Measurements from ENCODE around the gene ZFAND2B.
"Not testable (repeated sequence)": the region's sequence is repeated elsewhere in the genome, so short reads cannot be mapped to it uniquely, and the experiment has no call there.

Gene ZFAND2B

GRCh38 chr2:219253753-219254589 lies 47.4 kb downstream of the ZFAND2B start, which contains the start of gene TUBA4A:
TUBA4A (minus strand) TSS chr2:219253918; CDS start chr2:219253858, 60 bp downstream.
- no peak for FAIRE-seq

GRCh38 chr2:219254590-219255201 lies 48.1 kb downstream of the ZFAND2B start:
- FAIRE-seq, result no peak

- FAIRE-seq, result not testable (repeated sequence)
Observed at GRCh38 chr2:219258942-219259341, 52.4 kb downstream of the ZFAND2B start.
